ENCODE results near the gene KCNJ11.

Gene KCNJ11

DNA sequence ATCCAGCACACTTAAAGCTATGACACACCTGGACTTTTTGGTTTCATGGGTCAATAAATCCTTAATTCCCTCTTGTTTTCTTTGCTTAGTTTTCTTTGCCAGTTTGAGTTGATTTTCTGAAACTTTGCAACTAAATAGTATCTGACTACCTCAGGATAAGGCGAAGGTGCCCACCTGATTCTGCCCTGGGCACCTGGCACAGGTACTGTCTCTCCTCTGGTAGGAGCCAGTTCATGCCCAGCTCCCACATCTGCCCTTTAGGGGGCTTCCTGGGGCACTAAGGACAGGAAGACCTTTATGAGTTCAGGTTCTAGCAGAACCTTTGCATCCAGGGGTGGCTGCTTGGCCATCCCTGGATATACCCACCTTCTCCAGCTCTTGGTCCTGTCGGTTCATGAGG is 19.6 kb upstream of the KCNJ11 start:
- DNase-seq = no peak

DNA sequence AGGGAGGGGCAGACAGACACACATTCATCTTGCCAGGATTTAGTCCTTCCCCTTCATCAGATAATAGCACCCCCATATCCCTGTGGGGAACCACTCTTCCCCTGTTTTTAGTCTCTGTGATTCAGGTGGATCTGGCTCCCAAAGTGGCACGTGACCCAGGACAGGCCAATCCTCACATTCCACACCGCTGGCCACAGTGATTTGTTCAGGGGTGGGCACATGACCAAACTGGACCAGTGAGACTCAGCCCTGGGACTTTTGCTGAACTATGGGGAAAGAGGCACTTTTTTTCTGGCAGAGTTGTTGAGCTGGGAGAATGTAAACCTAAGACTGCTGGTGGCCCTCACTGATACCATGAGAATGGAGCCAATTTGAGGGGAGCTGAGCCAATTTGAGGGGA is 19.1 kb upstream of the KCNJ11 start:
- DNase-seq = no peak

DNA sequence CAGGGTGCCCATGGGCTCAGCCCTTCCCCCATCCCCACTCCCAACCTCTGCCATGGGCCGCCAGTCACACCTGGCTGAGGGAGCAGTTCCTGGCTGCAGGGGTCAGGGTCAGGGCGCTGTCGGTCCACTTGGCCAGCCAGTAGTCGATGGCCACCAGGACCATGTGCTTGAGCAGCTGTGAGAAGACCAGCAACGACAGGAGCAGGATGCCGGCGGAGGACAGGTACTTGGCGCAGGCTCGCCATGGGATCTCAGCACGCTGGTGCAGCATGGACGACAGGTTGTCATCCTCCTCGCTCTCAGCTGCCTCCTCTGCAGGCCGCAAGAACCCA is 18.3 kb upstream of the KCNJ11 start:
- DNase-seq = no peak

DNA sequence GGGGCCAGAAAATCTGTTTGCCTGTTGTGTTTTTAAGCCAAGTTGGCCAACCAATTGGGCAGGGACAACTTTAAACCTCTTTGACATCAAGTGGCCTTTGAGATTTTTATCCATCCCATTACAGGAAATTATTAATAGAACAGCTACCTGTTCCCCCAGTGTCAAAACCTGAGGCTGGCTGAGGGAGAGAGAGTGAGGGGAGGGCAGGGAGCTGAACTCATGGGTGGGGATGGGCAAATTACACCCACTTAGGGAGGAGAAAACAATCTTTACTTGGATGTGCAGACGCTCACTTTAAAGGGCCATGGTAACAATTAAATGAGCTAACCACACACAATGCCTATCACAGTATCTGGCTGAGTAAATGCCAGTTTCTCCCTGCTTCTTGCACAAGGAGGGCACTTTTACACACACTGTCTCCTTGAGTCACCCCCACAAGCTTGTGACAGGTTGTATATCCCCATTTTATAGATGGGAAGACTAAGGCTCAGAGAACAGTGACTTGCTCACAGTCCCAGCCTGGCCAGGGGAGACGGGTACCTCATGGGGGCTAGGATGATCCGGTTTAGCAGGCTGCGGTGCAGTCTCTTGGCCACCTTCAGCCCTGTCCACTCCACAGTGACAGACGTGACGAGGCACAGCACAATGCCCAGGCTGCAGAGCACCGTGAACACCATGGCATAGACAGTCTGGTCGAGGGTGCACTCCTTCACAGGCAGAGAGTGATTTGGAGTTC is 17.8 kb upstream of the KCNJ11 start:
- no peak for DNase-seq

DNA sequence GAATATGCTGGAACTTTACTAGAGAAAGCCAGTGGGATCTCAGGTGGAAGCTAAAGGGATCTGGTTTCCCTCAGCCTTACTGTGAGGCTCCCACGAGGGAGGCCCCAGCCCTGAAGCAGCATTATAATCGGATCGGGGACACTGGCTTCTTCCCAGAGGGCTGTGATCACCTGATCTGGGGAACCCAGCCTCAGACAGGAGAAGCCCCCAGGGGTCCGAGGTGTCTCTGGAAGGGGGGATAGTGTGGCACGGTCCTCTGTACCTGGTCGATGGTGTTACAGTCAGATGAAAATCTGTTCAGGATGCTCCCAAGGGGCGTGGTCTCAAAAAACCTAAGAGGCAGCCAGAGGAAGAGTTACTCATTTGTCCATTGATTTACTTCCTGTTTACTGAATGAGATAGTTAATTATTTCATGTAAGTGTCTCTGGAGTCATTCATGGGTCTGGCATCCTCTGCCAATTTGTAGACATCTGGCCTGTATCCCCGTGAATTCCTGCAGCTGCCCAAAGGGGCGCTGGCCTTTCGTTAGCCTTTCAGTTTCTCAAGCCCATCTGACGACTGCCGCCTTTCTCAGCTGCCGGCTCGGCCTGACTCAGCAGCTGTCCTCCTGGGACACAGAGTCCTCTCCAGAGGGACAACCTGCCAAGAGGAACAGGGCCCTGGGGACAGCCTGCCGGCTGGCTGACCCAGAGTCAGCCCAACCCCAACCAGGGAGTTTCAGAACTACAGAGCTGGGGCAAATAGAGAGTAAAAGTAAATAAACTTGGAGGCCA is 17.0 kb upstream of the KCNJ11 start:
- no peak for DNase-seq

DNA sequence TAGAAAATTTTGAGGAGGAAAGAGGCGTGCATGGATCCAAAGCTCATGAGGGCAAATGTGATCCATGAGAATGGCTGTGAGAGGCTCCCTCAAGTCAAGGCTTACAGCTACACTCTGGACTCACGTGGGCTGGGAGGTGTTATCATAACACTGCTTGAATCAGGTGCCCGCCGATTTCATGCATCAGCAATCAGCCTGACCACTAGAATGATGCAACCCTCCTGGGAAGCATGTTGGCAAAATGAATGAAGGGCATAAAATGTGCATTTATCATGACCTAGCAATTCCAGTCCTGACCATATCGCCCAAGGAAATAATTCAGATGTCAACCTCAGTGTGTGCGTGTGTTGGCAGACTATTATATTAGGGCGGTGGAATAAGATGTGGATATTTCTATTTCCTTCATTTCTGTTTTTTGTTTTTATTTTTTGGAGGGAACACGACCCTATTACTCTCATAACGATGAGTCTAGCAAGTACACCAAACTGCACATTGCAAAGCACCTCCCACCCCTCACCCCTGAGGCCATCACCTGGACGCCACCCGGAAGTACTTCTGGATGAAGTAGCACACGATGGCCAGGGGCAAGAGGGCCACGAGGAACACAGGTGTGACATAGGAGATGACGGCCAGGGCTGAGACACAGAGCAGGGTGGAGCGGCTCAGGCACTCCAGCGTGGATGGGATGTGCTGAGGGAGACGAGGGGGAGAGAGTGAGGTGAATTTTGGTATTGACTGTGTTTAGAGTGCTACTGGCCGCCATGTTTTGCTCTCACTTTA is 15.7 kb upstream of the KCNJ11 start:
- DNase-seq = no peak

DNA sequence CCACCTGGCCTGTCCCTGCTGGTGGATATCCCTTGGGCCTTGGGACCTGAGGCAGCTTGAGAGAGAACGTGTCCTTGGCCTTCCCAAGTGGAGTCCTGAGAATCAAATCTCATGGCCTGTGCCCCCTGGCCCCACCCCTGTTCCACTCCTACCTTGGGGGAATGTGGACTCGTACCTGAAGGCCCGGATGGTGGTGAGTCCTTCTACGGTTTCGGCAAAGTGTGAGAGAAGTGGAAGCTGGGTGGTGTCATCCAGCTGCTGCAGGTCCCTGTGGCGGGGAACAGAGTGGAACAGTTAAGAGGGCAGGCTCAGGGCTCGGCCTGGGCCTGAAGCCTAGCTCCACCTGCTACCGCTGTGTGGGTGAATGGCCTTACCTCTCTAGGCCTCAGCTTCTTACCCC is 14.0 kb upstream of the KCNJ11 start:
- no peak for DNase-seq

DNA sequence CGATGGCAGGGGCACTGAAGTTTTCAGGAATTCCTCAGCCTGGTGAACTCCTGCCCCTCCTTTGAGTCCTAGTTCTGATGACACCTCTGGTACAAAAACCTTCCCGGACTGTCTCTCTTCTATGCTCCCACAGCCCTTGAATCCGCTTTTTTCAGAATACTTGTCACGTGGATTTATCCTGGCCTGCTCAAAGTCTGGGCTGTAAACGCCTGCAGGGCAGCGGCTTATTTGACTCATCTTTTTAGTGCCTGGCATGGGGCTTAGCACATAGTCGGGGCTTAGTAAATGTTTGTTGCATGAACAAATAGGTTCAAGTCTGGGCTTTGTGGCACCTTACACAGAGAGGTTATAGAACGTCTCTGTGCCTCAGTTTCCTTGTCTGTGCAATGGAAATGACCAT is 13.4 kb upstream of the KCNJ11 start:
- DNase-seq = no peak

DNA sequence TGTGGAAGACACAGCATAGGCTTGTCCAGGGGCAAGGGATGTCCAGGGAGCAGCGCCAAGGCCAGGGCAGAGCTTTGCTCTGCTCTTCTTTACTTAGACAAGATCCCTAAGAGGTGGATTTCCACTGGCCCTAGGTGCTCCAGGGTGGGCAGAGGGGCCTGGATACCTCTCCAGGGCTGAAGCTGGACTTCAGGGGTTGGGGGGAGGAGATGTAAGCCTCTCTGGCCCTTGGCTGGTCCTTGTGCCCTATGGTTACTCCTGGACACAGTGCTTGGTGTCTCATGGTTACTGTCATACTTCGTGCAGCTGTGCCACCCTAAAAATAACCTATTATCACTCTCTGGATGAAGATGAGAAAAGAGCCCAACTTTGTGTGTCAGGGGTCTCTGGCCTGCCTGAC is 12.9 kb upstream of the KCNJ11 start:
- no peak for DNase-seq

DNA sequence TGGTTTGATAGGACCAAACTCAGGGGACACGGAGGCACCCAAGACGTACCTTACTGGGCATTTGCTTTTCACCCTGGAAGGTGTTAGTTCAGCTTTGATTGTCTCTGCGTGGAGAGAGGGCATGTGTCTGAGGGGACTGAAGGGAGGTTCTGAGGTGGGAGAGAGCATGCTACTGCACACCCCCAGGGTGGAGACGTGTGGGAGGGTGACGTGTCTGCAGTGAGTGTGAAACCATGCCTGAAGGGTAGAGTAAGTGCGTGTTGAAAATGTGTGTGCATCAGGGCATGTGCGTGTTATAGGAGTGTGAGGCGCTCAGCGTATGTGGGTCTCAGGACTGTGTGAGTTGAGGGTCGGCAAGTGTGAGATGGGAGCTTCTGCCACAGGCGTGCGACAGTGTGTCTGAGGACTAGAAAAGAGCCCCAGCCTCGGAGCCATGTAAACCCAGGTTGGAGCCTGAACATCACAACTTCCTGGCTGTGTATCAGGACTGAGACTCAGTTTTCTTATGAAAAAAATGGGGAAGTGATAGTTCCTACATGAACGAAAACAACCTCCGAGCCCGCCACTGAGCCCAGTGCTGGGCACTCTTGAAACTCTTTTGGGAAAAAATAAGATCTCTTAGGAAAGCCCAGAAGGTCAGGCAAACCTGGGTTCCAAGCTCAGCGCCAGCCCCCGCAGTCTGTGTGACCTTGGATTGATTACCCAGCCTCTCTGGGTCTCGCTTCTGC is 11.8 kb upstream of the KCNJ11 start:
- no peak for DNase-seq

DNA sequence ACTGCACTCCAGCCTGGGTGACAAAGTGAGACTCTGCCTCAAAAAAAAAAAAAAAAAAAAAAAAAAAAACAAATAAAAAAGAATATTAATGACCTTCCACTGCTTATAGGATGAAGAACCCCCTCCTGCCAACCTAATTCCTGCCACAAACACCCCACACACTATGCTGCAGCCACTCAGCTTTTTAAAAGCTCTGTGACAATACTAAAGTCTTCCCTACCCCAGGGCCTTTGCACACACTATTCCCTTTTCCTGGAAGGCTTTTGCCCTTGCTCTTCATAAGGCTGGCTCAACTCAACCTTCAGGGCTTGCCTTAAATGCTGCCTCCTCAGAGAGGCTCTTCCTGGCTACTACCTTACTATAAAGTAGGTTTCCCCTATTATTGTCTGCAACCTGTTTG is 10.8 kb upstream of the KCNJ11 start:
- no peak for DNase-seq

DNA sequence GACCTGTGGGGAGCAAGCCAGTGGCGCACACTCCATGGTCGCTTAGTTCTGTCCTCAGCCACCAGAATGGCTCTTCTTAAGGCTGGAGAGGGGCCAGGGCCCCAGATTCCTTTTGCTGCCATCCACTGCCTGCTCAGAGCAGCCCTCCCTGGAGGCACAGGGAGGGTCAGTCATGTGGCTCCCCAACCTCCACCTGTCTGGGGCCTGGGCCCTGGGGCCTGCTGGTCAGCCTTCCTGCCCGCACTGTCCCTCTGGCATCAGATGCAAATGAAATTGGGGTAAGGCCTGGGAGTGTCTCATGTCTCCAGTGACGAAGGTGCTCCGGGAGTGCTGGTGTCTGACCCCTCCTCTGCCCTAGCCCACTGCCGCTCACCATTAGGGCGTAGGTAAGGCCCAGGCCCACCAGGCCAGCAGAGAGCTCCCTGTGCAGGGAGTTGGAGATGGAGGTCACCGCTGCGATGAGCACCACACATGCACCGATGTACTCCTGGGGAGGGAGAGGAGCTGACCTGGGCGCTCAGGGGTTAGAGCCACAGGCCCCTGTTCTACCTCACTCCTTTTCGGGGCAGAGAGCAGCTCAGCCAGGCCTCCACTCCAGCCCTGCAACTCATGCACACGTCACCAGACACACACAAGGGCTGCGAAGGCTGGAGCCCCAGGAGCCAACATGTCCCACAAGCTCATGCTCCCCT is 9.0 kb upstream of the KCNJ11 start:
- no peak for DNase-seq

DNA sequence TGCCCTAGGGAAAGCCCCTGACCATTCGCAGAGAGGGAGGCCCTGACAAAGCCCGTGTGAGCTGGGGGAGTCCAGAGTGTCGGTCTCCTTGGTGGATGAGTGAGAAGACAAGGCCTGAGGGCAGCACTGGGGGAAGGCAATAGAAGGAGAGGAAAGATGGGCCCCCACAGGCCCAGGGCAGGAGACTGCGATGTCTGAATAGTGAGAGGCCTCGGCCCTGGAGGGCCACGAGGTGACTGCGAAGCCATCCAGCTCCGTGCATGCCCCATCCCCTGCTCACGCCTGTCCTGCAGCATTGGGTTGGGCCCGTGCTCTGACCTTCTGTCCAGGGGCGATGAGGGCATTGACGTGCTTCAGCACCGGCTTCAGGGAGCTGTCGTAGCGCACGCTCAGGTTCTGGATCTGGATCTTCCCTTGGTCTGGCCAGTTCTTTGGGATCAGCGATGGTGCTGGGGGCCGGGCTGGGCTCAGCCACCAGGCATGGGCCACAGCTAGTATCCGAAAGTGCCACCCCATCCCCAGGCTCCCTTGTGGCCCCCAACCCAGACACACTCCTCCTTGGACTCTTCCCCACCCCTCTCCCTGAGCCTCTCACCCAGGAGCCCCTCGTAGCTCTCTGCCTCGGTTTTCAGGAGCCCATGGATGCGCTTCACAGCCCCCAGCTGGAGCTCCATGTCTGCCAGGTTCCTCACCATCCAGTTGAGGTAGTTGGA is 8.3 kb upstream of the KCNJ11 start:
- no peak for DNase-seq

DNA sequence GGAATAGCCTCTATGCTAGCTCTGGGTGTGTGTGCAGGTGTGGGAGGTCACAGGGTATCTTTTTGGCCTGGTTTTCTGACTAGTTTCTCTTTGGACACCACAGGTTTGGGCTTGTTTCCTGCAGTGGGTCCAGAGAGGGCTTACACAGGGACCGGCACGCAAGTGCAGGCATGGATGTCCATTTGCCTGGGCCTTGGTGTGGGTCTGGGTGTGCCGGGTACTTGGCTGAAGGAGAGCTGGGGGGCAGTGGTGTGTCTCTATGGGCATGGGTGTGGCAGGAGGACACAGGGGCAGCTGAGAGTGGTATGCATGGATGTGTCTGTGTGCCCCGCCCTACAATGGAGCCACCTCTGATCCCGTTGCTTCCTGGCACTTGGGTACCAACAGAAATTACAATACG is 7.5 kb upstream of the KCNJ11 start:
- DNase-seq = no peak

DNA sequence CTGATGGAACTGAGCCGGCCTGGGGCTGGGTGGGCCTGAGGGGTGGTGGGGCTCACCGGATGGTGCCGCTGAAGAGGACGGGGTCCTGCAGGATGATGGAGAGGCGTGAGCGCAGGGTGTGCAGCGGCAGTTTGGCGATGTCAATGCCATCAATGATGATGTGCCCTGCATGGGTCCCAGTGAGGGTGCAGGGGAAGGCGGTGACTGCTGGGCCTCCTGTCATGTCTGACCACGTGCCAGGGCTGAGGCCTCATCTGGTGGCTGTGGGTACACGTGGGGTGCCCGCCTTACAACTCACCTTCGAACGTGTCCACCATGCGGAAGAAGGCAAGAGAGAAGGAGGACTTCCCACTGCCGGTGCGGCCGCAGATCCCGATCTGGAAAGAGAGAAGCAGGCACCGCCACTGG is 7.1 kb upstream of the KCNJ11 start:
- DNase-seq = no peak

DNA sequence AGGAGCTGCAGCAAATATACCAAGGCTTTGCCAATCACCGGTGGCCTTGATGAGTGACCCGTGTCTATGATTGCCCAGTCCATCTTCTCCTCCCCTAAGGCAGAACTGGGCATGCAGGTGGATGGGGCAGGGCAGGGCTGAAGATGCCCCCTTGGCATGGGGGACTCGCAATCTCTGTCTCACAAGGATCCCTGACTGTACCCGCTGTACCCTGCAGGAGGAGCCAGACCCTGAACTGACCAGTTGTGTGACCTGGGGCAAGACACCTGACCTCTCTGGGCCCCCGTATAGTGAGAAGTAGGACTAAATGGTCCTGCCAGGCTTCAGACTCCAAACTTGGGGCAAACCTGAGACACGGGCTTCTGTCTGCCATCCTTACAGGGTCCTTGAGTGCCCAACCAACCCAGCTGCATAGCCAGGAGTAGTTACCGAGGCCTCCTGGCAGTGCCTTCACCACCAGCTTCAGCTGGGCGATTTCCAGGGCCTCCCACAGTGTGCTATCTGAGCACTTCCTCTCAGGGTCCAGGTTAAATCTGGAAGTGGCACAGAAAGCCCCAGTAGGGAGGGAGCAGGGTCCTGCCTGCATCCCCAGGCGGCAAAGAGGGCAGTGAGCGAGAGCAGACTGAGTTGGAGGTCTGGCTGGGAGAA is 6.4 kb upstream of the KCNJ11 start:
- no peak for DNase-seq

DNA sequence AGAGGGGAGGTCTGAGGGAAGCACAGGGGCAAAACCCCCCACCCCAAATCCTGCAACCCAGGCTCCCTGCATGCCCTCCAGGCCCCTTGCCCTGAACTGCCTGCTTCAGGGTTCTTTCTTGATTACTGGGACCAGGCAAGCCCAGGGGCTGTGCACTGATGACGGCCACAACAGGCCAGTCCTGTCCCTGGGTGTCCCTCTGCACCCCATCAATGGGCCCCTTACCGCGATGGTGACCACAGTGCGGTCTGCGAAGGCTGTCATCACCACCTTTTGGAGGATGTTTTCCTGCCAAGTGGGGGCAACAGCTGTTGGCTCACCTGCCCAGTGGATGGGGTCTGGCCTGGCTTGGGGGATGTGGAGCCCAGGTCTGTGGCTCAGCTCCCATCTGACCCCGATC is 5.0 kb upstream of the KCNJ11 start:
- DNase-seq = no peak

DNA sequence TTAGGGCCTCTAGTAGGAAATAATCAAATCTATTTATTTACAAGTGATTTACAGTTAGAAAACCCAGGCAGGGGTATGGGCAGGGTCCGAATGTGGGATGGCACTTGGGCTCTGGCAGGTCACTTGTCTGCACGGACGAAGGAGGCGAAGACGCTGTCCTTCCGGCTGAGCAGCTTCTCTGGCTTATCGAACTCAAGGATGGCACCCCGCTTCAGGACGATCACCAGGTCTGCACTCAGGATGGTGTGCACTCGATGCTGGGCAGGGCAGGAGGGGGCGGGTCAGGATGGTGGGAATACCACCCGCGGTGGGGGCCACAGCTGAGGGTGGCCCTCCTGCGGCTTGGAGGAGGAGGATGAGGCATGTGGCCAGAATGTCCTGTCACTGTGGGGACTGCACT is 4.4 kb upstream of the KCNJ11 start:
- no peak for DNase-seq

DNA sequence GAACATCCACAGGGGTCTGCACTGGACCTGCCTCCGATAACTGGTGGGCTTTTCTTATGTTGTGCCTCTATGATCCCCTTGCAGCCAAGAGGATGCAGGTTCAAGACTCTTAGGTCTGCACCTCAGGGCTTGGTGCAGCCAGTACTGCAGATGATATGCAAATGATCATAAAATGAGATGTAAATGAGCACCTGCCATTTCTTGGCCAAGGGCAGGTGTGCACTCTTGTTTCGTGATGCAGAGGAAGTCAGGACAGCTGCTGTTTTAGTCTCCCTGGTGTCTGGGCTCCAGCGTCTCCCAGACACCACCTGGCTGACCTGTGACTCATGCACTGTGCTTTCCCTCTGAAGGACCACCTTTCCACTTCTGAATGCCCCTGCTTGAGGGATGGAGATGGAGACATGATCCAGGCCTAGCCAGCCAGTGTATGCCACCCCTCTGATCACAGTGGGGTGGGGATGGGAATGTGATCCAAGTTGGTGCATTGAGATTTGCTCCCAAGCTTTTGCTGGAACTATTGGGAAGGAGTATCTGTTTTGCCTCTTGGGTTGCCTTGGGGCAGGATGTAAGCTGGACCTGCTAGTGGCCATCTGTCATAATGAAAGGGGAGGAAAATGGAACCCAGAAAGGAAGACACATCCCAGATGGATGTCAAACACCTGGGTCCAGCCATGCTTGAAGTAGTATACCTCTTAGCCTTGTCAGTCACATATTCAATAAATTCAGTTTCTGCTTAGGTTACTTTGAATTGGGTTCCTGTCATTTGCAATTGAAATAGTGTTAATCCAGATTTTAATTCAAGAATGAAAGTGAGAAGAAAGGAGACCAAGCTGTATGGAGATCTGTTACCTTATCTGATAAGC is 3.3 kb upstream of the KCNJ11 start:
- no peak for DNase-seq

DNA sequence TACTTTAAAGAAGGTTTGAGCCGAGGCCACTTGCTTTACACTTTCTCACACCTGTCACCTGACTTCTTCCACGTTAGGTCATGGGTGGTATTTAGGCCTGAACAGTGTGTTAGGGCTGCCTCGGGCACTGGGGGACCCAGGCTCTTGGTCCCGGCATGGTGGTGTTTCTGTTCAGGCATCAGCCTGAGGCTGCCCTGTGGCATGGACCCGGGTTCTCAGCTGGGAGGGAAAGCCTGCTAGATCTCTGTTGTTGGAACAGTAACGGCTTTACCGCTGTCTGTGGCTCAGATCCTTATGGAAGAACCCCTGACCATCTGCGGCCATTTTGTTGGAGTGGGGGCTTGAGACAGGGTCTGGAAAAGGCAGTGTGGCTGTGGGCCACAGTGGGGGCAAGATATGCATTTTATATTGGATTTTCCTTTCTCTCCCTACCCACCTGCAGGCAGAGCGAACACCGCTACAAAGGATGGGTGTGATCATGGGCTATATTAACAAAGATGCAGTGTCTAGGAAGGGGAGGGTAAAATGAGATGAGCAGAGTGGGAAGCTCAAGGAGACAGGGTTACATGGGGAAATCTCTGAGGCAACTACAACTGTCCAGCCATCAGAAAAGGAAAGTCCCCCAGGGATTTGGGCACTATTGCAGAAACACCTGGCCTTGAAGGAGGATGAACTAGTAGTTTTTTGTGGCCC is 1.6 kb upstream of the KCNJ11 start:
- DNase-seq = no peak
